Mesodermal cell (in vitro differentiated cells): ENCODE data around the gene DLGAP1.

ENCODE experiments used
- H3K27ac ChIP-seq: 2 replicates; pipeline ENCODE4 v1.7.0; 2013; ENCODE audit warnings: mild to moderate bottlenecking, low read depth, low read length, moderate library complexity; ENCODE audit not compliant: severe bottlenecking
- H3K36me3 ChIP-seq: 2 replicates; pipeline ENCODE4 v1.7.1; 2013; ENCODE audit warnings: mild to moderate bottlenecking, low read length, moderate library complexity; ENCODE audit not compliant: control insufficient read depth, insufficient read depth
- H3K4me1 ChIP-seq: one replicate; pipeline ENCODE4 v1.7.1; 2013; ENCODE audit warnings: mild to moderate bottlenecking, low read length; ENCODE audit not compliant: insufficient read depth, control insufficient read depth, poor library complexity, severe bottlenecking
- H3K4me3 ChIP-seq: 2 replicates; pipeline ENCODE4 v1.7.0; 2013; ENCODE audit warnings: low read length, control low read depth, mild to moderate bottlenecking; ENCODE audit not compliant: insufficient read depth, poor library complexity, severe bottlenecking; ENCODE audit errors: extremely low read depth
- H3K9me3 ChIP-seq: 2 replicates; pipeline ENCODE4 v1.7.1; 2013; ENCODE audit warnings: mild to moderate bottlenecking, low read length, moderate library complexity; ENCODE audit not compliant: control insufficient read depth
- WGBS, 2 experiments: methylation state at CpG; one replicate each; pipeline ENCODE4 v1.1.5; 2013; ENCODE audit warnings: missing lambda C conversion rate in 2 of 2; ENCODE audit not compliant: insufficient coverage in 2 of 2; 5-methylcytosine and 5-hydroxymethylcytosine counted together

The DLGAP1 gene

DNA sequence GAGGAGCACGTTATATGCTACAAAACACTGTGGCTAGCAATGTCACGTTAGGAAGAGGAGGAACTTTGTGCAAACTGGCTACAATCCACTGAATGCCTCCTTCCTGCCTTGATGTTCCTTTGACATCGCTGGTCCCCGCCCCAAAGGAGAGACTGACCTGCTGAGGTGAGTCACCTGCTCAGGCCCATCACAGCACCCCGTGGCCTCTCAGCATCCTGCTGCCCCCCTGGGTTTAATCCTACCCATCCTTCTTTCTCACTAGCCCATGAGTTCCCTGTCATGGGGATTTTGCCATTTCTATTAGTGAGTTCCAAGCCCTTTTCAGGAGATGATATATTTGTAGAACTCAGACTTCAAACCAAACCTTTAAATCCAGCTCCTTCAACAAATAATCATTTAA lies 16.2 kb downstream of the DLGAP1 start:
- Histone ChIP-seq H3K36me3 (no peaks in the 10 kb centered on the region), H3K27ac (no peak overlapping the region), H3K4me3 (no peak overlapping the region), H3K9me3 (no peaks in the 10 kb centered on the region), H3K4me1 (no peaks in the 10 kb centered on the region)
- 75 to 94% methylated on average over 2 to 5 of the region's 5 CpGs for whole genome bisulfite sequencing, 2 experiments

DNA sequence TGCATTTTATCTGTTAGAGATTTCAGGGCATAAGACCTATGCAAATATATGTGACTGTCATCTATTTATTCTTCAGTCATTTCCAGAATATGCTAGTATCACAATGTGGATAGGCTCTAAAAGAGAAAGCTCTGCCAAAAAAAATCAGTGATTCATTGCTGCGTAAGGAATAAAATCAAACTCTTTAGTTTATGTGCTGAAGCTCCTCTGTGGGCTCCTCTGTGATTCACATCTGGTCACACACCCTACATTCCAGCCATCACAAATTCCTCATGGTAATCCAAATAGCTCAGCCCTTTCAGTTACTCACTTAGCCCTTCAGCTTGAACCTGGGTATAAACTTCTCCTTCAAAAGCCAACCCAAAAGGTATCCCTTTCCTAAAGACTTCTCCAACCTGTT lies 21.4 kb downstream of the DLGAP1 start:
- 91% methylated on average over 1 of the region's 1 CpG; no CpG with 5 or more reads in 1 of the 2 experiments for WGBS, 2 experiments
- Histone ChIP-seq H3K9me3 (no peaks in the 10 kb centered on the region), H3K27ac (no peak overlapping the region), H3K4me1 (no peaks in the 10 kb centered on the region), H3K36me3 (no peaks in the 10 kb centered on the region), H3K4me3 (no peak overlapping the region)

DNA sequence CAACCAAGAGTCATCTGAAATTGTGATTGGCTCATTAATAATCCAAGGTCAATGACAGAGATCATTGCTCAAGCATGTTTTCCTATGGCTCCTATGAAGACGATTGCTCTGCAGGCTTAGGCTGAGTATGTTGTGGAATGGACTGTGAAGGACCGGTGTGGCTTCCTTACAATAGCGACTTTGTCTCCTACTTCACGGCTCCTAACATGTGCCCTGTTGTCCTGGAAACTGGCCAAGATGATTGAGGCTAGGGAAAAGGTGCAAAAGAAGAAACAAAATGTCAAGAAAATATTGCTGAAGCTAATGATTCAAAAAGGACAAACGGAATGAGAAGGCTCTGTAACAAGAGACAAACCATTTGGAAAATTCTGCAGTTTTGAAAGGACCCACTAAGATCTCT lies 24.3 kb downstream of the DLGAP1 start:
- Histone ChIP-seq H3K27ac (no peak overlapping the region), H3K9me3 (no peaks in the 10 kb centered on the region), H3K4me1 (no peaks in the 10 kb centered on the region), H3K4me3 (no peak overlapping the region), H3K36me3 (no peaks in the 10 kb centered on the region)
- WGBS, 2 experiments: 89 to 94% methylated on average over 5 of the region's 5 CpGs

DNA sequence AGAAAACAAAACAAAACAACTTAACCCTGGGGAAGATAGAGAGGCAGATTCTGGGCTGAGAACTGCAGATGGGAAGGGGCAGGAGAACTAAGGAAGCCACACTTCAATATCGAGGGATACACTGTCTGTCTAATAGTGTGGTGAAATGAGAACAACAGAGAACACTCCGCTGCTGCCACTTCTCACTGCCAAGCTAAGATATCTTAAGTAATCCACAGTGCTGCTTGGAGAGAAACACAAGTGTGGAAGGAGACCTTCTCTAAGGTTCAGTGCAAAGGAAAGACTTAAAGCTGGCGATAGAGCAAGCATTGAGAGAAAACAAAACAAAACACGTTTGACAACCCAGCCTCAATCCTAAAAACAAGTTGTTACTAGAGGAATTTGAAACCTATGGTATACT lies 37.4 kb downstream of the DLGAP1 start:
- H3K4me1 ChIP-seq: no peaks in the 10 kb centered on the region
- no peaks in the 10 kb centered on the region for H3K36me3 ChIP-seq
- no peak overlapping the region for H3K27ac ChIP-seq
- WGBS, 2 experiments: 86% methylated on average over 1 of the region's 4 CpGs; no CpG with 5 or more reads in 1 of the 2 experiments
- H3K9me3 ChIP-seq: no peaks in the 10 kb centered on the region
- no peak overlapping the region for H3K4me3 ChIP-seq

DNA sequence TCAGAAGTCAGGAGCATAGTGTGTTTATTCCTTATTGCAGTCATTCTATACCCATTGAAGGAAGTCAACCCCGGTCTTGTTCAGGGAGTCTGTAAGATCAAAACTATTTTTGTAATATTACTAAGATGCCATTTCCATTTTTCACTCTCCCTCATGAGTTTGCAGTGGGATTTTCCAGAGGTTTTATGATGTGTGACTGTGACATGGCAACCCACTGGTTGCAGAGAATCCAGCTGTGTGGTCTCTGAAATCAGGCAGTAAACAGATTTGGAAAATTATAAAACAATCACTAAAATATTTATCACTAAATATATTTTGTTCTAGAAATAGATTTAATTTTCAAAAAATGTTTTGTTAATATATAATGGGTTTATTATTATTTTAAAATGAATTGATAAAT lies 38.1 kb downstream of the DLGAP1 start:
- Histone ChIP-seq H3K27ac (no peak overlapping the region), H3K4me1 (no peaks in the 10 kb centered on the region), H3K36me3 (no peaks in the 10 kb centered on the region), H3K4me3 (no peak overlapping the region), H3K9me3 (no peaks in the 10 kb centered on the region)
- WGBS, 2 experiments: no CpG with 5 or more reads among the region's 1 CpG

DNA sequence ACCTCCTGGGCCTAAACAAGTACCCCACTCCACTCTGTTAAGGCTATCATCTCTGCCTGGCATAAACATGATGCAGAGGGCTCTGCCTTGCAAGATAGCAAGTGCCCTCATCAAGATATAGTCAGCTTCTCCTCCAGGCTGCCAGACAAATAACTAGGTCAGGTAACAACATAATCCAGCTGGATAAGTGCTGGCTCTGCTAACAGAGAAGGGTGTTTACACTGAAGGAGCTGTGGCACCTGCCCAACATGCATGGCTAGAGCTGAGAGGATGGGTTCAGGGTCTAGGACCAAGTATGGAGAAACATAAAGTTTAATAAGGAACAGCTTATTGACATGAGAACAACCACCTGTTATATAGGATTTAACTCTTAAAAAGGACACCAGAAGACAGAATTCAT lies 42.8 kb downstream of the DLGAP1 start:
- H3K4me3 ChIP-seq: no peak overlapping the region
- no peaks in the 10 kb centered on the region for H3K9me3 ChIP-seq
- H3K4me1 ChIP-seq: no peaks in the 10 kb centered on the region
- H3K36me3 ChIP-seq: no peaks in the 10 kb centered on the region
- no peak overlapping the region for H3K27ac ChIP-seq

DNA sequence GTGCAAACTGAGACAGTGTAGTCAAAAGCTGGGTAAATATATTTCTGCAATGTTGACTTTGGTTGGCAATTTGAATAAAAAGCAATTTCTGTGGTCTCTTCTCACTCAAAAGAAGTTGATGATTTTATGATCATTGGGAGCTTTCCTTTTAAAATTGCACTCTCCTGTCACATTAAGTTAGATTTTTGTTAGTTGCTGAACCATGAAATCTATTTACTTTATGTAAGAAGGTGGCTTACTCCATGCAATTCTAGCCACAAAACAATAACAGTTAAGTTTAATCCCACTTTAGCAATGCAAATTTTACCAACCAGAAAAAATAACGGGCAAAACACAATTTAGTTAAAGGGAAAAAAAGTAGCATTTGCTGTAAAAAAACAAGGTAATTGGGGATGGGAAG lies 48.3 kb downstream of the DLGAP1 start:
- WGBS, 2 experiments: no CpG with 5 or more reads among the region's 1 CpG
- H3K27ac ChIP-seq: no peak overlapping the region
- H3K9me3 ChIP-seq: no peaks in the 10 kb centered on the region
- no peak overlapping the region for H3K4me3 ChIP-seq
- no peaks in the 10 kb centered on the region for H3K4me1 ChIP-seq
- H3K36me3 ChIP-seq: no peaks in the 10 kb centered on the region

DNA sequence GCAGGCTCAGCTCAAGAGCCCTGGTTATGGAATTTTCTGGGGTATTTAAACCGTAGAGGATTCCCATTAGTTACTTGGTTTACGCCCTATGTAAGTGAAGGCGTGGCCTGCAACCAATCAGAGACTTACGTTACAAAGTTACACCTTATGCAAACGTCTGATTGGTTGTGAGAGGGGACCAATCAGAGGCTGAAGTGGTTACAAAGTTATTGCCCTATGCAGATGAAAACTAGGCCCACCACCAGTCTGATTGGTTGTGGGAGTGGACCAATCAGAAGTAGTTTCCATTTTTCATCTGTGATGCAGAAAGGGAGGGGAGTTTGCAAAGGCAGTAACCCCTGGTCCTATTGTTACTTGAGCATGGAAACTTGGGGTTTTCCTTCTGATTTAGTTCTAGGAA lies 49.1 kb downstream of the DLGAP1 start:
- WGBS, 2 experiments: 85 to 100% methylated on average over 4 to 5 of the region's 5 CpGs

DNA sequence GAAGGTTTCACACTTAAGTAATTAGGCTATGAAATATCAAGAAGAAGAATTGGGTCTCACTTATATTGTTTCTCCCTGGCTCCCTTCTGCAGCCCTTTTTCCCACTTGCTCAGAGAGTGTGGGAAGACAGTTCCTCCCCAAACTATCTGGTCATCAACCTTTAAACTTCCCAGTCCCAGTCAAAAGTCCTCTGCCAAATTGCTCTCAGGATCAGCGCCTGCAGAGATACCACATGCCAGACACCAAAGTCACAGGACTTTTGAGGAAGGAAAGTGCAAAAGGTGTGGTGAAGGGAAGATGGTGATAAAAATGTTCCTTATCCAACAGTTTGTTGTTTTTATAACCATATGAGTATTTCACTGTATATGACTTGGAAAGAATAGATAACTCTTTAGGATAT lies 51.3 kb downstream of the DLGAP1 start:
- no peak overlapping the region for H3K4me3 ChIP-seq
- no peaks in the 10 kb centered on the region for H3K4me1 ChIP-seq
- no peaks in the 10 kb centered on the region for H3K36me3 ChIP-seq
- no CpG with 5 or more reads among the region's 1 CpG for WGBS, 2 experiments
- no peaks in the 10 kb centered on the region for H3K9me3 ChIP-seq
- no peak overlapping the region for H3K27ac ChIP-seq

More for the DNA sequence above, 49.1 kb downstream of the DLGAP1 start:
- Histone ChIP-seq H3K27ac (no peak overlapping the region), H3K4me3 (no peak overlapping the region), H3K36me3 (no peaks in the 10 kb centered on the region), H3K4me1 (no peaks in the 10 kb centered on the region), H3K9me3 (no peaks in the 10 kb centered on the region)

DNA sequence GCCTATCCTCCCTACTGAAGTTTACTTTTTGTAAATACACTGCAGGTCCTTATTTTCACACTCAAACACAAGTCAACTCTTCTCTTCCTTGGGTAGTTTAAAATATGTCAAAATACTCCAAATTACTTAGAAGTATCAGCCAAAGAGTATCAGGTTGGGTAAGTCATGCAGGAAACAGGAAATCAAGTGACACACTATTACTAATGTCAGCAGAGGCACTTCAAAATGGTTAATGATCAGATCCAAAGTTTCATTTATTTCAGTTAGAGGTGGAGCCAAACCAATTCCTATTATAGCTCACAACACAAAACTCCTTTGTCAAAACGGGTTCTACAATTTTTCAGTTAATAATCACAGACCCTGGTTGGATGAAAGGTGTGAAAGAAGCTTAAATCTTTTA lies 54.2 kb downstream of the DLGAP1 start:
- H3K36me3 ChIP-seq: no peaks in the 10 kb centered on the region
- no CpG with 5 or more reads among the region's 1 CpG for WGBS, 2 experiments
- no peaks in the 10 kb centered on the region for H3K4me1 ChIP-seq
- H3K9me3 ChIP-seq: no peaks in the 10 kb centered on the region
- H3K4me3 ChIP-seq: no peak overlapping the region
- H3K27ac ChIP-seq: no peak overlapping the region

DNA sequence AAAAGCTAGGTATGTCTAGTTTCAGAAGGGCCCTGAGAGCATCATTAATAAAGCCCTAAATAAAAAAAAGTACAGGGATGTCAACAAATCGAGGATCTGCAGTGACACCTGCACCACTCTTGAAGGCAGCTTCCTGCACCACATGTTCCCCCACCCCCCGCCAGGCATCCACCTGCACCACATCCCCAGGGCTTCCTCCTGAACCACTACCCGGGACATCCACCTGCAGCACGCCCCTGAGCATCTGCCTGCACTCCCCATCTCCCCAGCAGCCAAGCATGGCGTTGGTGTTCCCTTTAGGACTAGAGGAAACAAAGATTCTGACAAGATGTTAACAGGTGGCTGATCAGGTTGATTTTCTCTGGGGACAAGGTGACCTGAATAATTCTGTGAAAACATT lies 55.2 kb downstream of the DLGAP1 start:
- Histone ChIP-seq H3K27ac (no peak overlapping the region), H3K9me3 (no peaks in the 10 kb centered on the region), H3K36me3 (no peaks in the 10 kb centered on the region), H3K4me1 (no peaks in the 10 kb centered on the region), H3K4me3 (no peak overlapping the region)
- WGBS, 2 experiments: 80% methylated on average over 1 of the region's 5 CpGs

DNA sequence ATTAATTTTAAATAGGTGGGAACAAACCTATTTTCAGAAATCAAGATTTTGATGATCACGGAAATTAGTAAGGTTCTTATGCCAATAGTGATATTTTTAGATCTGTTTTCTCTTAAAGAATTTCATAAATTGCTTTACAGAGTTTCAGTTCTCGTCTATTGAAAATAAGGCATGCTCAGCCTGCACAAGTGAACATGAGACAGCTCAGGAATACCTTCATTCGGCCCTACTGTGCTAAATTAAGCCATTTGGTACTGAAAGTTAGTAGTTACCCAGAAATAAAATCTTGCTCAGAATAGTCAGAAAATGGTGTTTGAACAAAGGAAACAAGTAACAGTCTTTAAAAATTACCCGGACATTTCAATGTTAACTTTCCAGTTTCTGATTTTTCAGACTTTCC lies 60.4 kb downstream of the DLGAP1 start:
- Histone ChIP-seq H3K36me3 (no peaks in the 10 kb centered on the region), H3K27ac (no peak overlapping the region), H3K4me1 (no peaks in the 10 kb centered on the region), H3K9me3 (no peaks in the 10 kb centered on the region), H3K4me3 (no peak overlapping the region)
- WGBS, 2 experiments: 90% methylated on average over 3 of the region's 4 CpGs; no CpG with 5 or more reads in 1 of the 2 experiments
